Stomach (tissue), 4 donors: ENCODE measurements around the gene GSTA5.

ENCODE experiments used
- CTCF ChIP-seq, 7 experiments: fragments of 450-650 bp in 4 of 7; fragments of 200-600 bp in 3 of 7; sonication (generic) in 3 of 7; IDR thresholded peaks; one replicate each; pipeline ENCODE4 v1.5.1; 2016 to 2019; ENCODE audit warnings: antibody characterized with exemption in 7 of 7, control low read depth in 2 of 7, mild to moderate bottlenecking in 1 of 7
- POLR2A ChIP-seq, 4 donors: fragments of 450-650 bp; IDR thresholded peaks; one replicate each; pipeline ENCODE4 v1.6.1; 2016; ENCODE audit warnings: antibody characterized with exemption in 4 of 4, control low read depth in 2 of 4, mild to moderate bottlenecking in 1 of 4, moderate library complexity in 1 of 4
- POLR2AphosphoS5 ChIP-seq, 3 donors: sonication (generic); formaldehyde crosslinking; IDR thresholded peaks; one replicate each; pipeline ENCODE4 v1.6.1; 2016; ENCODE audit warnings: antibody characterized with exemption in 3 of 3

- TF ChIP-seq CTCF (IDR thresholded peaks at IDR 0.05) (no peak), POLR2AphosphoS5 (IDR thresholded peaks at IDR 0.05) (no peak), POLR2A (IDR thresholded peaks at IDR 0.05) (no peak)
These were observed 49.4 kb upstream of the GSTA5 start for GRCh38 chr6:52890018-52890417.
